GM19240 (cell line): ENCODE data around the gene DOCK3.
"Not testable (repeated sequence)": the region's sequence is repeated elsewhere in the genome, so short reads cannot be mapped to it uniquely, and the experiment has no call there.

Source experiments
- DNase-seq: peaks from one replicate; pipeline ENCODE4 v3.0.0; 2011; ENCODE audit warnings: low spot score; ENCODE audit not compliant: insufficient read length

DOCK3 gene

DNA sequence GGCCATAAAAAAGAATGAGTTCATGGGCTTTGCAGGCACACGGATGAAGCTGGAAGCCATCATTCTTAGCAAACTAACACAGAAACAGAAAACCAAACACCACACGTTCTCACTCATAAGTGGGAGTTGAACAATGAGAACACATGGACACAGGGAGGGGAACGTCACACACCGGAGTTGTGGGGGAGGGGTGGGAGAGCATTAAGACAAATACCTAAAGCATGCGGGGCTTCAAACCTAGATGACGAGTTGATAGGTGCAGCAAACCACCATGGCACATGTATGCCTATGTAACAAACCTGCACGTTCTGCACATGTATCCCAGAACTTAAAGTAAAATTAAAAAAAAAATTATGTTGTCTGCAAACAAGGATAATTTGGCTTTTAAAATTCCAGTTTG lies 200.1 kb downstream of the DOCK3 start:
- DNase-seq: not testable (repeated sequence)

DNA sequence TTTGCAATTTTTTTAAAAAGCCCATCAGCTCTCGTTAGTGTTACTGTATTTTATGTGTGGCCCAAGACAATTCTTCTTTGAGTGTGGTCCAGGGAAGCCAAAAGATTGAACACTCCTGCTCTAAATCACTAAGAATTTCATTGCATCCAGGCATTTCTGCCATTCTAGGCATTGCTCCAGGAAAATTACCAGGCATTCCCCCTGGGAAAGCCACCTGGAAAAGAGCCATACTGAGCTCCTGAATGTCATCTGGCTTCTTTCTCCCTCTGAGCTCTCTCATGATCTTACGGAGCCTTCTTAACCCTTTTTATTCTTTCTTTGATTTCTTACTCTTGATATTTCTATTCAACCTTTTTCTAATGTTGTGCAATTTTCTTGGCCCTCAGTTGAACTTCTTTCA lies 202.2 kb downstream of the DOCK3 start:
- DNase-seq: no peak

- not testable (repeated sequence) for DNase-seq
Observed at GRCh38 chr3:50882733-50883132, 208.0 kb downstream of the DOCK3 start.

DNA sequence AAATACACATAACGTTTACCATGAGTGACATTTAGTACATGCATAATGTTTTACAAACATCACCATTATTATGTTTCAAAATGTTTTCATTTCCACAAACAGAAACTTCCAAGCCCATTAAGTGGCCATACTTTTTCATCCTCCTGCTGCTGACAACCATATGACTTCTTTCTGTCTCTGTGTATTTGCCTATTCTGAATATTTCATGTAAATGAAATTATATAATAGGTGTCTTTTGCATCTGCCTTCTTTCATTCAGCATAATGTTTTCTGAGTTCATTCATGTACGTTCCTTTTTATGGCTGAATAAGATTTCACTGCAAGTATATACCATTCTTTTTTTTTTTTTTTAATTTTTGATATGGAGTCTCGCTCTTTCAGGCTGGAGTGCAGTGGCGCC lies 209.0 kb downstream of the DOCK3 start:
- DNase-seq: no peak

DNA sequence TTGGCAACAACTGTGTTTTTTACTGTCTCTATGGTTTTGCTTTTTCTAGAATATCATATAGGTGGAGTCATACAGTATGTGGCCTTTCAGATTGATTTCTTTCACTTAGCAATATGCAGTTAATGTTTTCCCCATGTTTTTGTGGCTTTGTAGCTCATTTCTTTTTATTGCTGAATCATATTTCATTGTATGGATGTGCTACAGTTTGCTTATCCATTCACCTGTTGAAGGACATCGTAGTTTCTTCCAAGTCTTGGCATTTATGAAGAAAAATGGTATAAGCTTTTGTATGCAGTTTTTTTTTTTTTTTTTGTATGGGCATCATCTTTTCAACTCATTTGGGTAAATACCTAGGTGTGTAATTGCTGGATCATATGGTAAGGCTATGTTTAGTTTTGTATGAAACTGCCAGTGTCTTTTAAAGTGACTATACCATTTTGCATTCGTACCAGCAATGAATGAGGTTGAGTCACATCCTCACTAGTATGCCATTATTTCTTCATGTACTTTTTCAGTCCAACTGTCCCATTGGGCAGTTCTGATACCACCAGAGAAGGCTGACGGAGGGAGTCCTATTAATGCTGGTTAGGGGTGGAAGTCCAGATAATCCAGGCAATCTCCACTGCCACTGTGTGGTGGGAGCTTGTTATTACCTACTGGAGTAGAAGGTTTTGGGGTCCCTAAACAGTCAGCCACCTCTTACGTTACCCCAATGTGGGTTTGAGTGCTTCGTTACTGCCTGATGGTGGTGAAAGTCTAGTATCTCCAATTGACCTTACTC lies 210.5 kb downstream of the DOCK3 start:
- DNase-seq: no peak

- DNase-seq: no peak
Observed at GRCh38 chr3:50890688-50891344, 216.1 kb downstream of the DOCK3 start.

GRCh38 chr3:50901097-50901496 lies 226.4 kb downstream of the DOCK3 start:
- not testable (repeated sequence) for DNase-seq

- DNase-seq: no peak
Observed at GRCh38 chr3:50912746-50913145, 238.0 kb downstream of the DOCK3 start.

- no peak for DNase-seq
Observed at GRCh38 chr3:50913260-50913659, 238.5 kb downstream of the DOCK3 start.

- not testable (repeated sequence) for DNase-seq
Observed at GRCh38 chr3:50922071-50922470, 247.3 kb downstream of the DOCK3 start.

- no peak for DNase-seq
Observed at GRCh38 chr3:50923955-50924354, 249.2 kb downstream of the DOCK3 start.

DNA sequence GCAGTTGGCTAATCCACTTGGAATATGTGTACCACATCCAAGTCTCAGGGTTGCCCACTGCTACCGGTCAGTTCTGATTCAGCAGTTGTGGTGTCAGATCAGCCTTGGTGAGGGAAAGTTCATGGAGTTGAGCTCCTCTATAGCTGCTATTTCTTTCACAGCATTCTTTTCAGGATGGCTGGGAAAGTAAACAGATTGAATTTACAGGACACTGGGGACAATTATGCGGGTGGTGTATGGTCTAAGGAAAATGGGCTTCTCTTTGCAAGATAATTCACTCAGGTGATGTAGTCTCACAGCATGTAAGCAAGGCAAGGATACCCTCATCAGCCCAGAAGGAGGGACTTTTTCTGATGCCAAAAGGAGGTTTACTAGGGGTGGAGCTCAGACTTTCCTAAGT lies 249.9 kb downstream of the DOCK3 start:
- DNase-seq: no peak

DNA sequence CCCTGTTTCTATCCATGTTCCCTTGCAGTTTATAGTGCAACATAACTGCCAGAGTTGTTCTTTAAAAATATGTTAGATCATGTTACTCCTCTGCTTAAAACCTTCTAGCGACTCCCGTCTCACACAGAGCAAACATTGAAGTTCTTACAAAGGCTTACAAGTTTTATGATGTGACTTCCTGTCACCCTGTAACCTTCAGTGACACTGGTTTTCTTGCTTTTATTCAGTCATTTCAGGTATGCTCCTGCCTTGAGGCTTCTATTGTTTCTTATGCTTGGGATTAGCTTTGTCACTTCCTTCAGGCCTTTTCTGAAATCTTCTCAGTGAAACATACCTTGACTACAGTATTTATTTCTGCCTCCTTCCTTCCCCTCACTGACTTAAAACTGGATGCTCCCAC lies 252.1 kb downstream of the DOCK3 start:
- DNase-seq: no peak

- DNase-seq: no peak
Observed at GRCh38 chr3:50930371-50931208, 255.9 kb downstream of the DOCK3 start.

- DNase-seq: not testable (repeated sequence)
Observed at GRCh38 chr3:50932918-50933317, 258.2 kb downstream of the DOCK3 start.

DNA sequence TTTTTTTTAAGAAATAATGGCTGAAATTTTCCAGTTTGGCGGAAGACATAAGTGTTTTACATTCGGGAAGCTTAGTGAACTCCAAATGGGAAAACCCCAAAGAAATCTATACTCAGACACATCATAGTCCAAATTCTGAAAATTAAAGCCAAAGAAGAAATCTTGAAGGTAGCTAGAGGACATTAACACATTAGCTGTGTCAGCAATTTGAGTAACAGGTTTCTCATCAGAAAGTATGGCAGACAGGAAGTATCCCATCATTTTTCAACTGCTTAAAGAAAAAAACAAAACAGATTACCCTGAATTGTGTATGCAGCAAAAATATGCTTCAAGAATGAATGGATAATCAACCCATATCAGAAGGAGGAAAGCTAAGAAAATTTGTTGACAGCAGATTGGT lies 261.7 kb downstream of the DOCK3 start:
- DNase-seq: no peak

DNA sequence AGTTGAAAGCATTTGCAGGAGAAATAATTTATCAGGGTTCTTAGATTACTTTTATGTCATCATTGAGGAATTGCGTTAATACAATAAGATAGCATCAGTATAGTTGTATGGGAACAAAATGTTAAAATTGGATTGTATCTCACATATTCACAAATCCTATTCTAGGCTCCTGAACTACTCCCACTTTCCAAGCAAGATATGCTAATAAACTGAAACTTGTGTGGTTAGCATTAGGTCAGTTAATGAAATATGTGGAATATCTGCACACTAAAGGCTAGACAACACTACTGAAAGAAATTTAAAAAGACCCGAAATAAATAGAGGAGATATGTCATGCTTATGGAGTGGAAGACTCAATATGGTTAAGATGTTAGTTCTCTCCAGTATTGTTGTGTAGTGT lies 272.7 kb downstream of the DOCK3 start:
- DNase-seq: no peak

- DNase-seq: no peak
Observed at GRCh38 chr3:50950591-50950990, 275.9 kb downstream of the DOCK3 start.

DNA sequence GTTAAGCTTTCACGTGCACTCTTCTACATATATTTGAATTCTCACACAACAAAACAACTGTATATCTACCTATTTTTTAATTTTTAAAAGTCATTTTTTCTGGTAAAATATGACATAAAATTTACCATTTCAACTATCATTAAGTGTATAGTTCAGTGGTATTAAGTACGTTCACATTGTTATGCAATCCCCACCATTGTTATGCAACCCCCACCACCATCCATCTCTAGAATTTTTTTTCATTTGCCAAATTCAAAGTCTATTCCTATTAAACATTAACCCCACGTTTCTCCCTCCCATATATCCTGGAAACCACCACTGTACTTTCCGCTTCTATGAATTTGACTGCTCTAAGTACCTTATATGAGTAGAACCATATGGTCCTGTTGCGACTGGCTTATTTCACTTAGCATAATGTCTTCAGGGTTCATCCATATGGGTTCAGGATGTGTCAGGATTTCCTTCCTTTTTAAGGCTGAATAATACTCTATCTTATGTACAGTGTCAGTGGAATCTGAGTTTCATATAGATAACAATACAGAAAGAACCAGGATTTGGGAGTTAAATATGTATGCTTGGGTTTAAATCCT lies 279.2 kb downstream of the DOCK3 start:
- no peak for DNase-seq

GRCh38 chr3:50961386-50961785 lies 286.7 kb downstream of the DOCK3 start:
- DNase-seq: no peak

GRCh38 chr3:50971487-50971924 lies 296.8 kb downstream of the DOCK3 start:
- DNase-seq: peak; percentile 38

DNA sequence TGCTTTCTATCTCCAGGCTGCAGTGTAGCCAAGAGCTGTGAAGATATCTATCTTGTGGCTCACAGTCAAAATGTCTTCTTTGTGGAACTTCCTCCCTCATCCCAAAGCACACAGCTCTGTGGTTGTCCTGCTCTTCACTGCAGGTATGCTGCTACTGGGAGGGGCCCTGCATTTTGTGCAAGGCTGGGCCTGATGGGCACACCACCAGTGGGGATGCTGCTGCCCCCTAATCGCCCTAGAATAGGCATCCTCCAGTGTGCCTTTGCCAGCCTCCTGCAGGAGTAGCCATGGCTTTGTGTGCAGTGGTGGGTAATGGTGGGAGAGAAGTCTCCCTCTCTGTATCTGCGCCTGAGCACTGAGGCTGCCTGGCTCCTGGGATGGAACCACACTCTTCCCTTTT lies 297.3 kb downstream of the DOCK3 start:
- no peak for DNase-seq
